Measurements from ENCODE around the gene BRSK2. TPM values are rescaled to one million over a fixed set of nuclear protein-coding genes. Genes with fewer than 3 reads are reported as not detected.

The BRSK2 gene
- total and polyA plus RNA-seq, 4 donors: 0.35 to 0.56 (median 0.52) TPM

GRCh38 chr11:1371836-1372465, 17.8 kb upstream of the BRSK2 start:
- Histone ChIP-seq H3K27ac (ENCODE audit: low read depth in 1 of 2, low read length in 1 of 2) (no peak overlapping the region), H3K9ac (ENCODE audit: insufficient read depth in 1 of 2, low read length in 2 of 2) (no peak overlapping the region), H3K9me3 (ENCODE audit: control insufficient read depth in 4 of 4, insufficient read depth in 3 of 4, low read length in 3 of 4) (peaks cover 0 to under 1% (median 0%) of the 10 kb centered on the region in 4 donors), H3K4me1 (ENCODE audit: control insufficient read depth in 5 of 5, insufficient read depth in 5 of 5, low read length in 5 of 5) (no peaks in the 10 kb centered on the region), H3K36me3 (ENCODE audit: control insufficient read depth in 4 of 4, insufficient read depth in 4 of 4, low read length in 4 of 4) (no peaks in the 10 kb centered on the region), H3K27me3 (ENCODE audit: control insufficient read depth in 3 of 3, insufficient read depth in 3 of 3, low read length in 2 of 3) (no peaks in the 10 kb centered on the region), H3K4me3 (no peak overlapping the region)
- DNase-seq (no peak), ATAC-seq (ENCODE audit: insufficient read depth, low FRiP score) (no peak)
- TF ChIP-seq CTCF (IDR thresholded peaks at IDR 0.05; ENCODE audit: control extremely low read depth, extremely low read depth): no peak
- WGBS, 2 donors: 83 to 91% methylated on average over 22 to 26 of the region's 26 CpGs

GRCh38 chr11:1372660-1373059, 17.1 kb upstream of the BRSK2 start:
- no peak for ATAC-seq (ENCODE audit: insufficient read depth, low FRiP score)
- Histone ChIP-seq H3K9ac (ENCODE audit: insufficient read depth in 1 of 2, low read length in 2 of 2) (no peak overlapping the region), H3K9me3 (ENCODE audit: control insufficient read depth in 4 of 4, insufficient read depth in 3 of 4, low read length in 3 of 4) (no peaks in the 10 kb centered on the region), H3K27me3 (ENCODE audit: control insufficient read depth in 3 of 3, insufficient read depth in 3 of 3, low read length in 2 of 3) (no peaks in the 10 kb centered on the region), H3K4me1 (ENCODE audit: control insufficient read depth in 5 of 5, insufficient read depth in 5 of 5, low read length in 5 of 5) (no peaks in the 10 kb centered on the region), H3K27ac (ENCODE audit: low read depth in 1 of 2, low read length in 1 of 2) (no peak overlapping the region), H3K36me3 (ENCODE audit: control insufficient read depth in 4 of 4, insufficient read depth in 4 of 4, low read length in 4 of 4) (no peaks in the 10 kb centered on the region), H3K4me3 (no peak overlapping the region)
- WGBS, 2 donors: 83 to 93% methylated on average over 8 of the region's 8 CpGs
- no peak for DNase-seq
- TF ChIP-seq CTCF (IDR thresholded peaks at IDR 0.05; ENCODE audit: control extremely low read depth, extremely low read depth): no peak

GRCh38 chr11:1373536-1374214, 16.1 kb upstream of the BRSK2 start:
- ATAC-seq (ENCODE audit: insufficient read depth, low FRiP score): no peak
- no peaks in the 10 kb centered on the region for H3K27me3 ChIP-seq (ENCODE audit: control insufficient read depth in 3 of 3, insufficient read depth in 3 of 3, low read length in 2 of 3)
- no peak for TF ChIP-seq CTCF (IDR thresholded peaks at IDR 0.05; ENCODE audit: control extremely low read depth, extremely low read depth)

More at GRCh38 chr11:1373536-1374214, 16.1 kb upstream of the BRSK2 start:
- no peak overlapping the region for H3K27ac ChIP-seq (ENCODE audit: low read depth in 1 of 2, low read length in 1 of 2)
- no peaks in the 10 kb centered on the region for H3K9me3 ChIP-seq (ENCODE audit: control insufficient read depth in 4 of 4, insufficient read depth in 3 of 4, low read length in 3 of 4)
- H3K4me3 ChIP-seq: no peak overlapping the region
- H3K4me1 ChIP-seq (ENCODE audit: control insufficient read depth in 5 of 5, insufficient read depth in 5 of 5, low read length in 5 of 5): no peaks in the 10 kb centered on the region
- no peaks in the 10 kb centered on the region for H3K36me3 ChIP-seq (ENCODE audit: control insufficient read depth in 4 of 4, insufficient read depth in 4 of 4, low read length in 4 of 4)
- DNase-seq: no peak
- WGBS, 2 donors: 56 to 73% methylated on average over 22 of the region's 22 CpGs
- H3K9ac ChIP-seq (ENCODE audit: insufficient read depth in 1 of 2, low read length in 2 of 2): no peak overlapping the region

Data from lung (tissue), 12 donors.